Subcutaneous abdominal adipose tissue (tissue), 5 donors: ENCODE measurements around the gene HOXC13.

Experiments used
- H3K27ac ChIP-seq: one replicate; pipeline ENCODE4 v1.7.0; 2013; ENCODE audit warnings: low read depth, mild to moderate bottlenecking, inconsistent platforms, low read length, moderate library complexity
- H3K27me3 ChIP-seq, 5 donors: one replicate each; pipeline ENCODE4 v1.7.0; 2013; ENCODE audit warnings: low read length in 5 of 5, inconsistent platforms in 1 of 5; ENCODE audit not compliant: control insufficient read depth in 5 of 5, insufficient read depth in 4 of 5
- H3K36me3 ChIP-seq, 5 donors: one replicate each; pipeline ENCODE4 v1.7.0; 2013; ENCODE audit warnings: low read length in 5 of 5; ENCODE audit not compliant: control insufficient read depth in 5 of 5, insufficient read depth in 5 of 5
- H3K4me1 ChIP-seq, 5 donors: one replicate each; pipeline ENCODE4 v1.7.0; 2013; ENCODE audit warnings: low read length in 5 of 5, mild to moderate bottlenecking in 3 of 5, moderate library complexity in 1 of 5; ENCODE audit not compliant: control insufficient read depth in 5 of 5, insufficient read depth in 5 of 5
- H3K4me3 ChIP-seq, 5 donors: one replicate each; pipeline ENCODE4 v1.7.0; 2013; ENCODE audit warnings: low read length in 5 of 5, low read depth in 1 of 5
- H3K9ac ChIP-seq, 5 donors: one replicate each; pipeline ENCODE4 v1.7.0; 2013; ENCODE audit warnings: low read length in 5 of 5, mild to moderate bottlenecking in 4 of 5, moderate library complexity in 3 of 5
- H3K9me3 ChIP-seq, 5 donors: one replicate each; pipeline ENCODE4 v1.7.0; 2013; ENCODE audit warnings: low read length in 5 of 5; ENCODE audit not compliant: control insufficient read depth in 5 of 5
- donor health status: healthy.
- donor health status: healthy.
- donor health status: healthy.
- donor health status: healthy.
- donor health status: healthy.

The HOXC13 gene, protein sequence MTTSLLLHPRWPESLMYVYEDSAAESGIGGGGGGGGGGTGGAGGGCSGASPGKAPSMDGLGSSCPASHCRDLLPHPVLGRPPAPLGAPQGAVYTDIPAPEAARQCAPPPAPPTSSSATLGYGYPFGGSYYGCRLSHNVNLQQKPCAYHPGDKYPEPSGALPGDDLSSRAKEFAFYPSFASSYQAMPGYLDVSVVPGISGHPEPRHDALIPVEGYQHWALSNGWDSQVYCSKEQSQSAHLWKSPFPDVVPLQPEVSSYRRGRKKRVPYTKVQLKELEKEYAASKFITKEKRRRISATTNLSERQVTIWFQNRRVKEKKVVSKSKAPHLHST

DNA sequence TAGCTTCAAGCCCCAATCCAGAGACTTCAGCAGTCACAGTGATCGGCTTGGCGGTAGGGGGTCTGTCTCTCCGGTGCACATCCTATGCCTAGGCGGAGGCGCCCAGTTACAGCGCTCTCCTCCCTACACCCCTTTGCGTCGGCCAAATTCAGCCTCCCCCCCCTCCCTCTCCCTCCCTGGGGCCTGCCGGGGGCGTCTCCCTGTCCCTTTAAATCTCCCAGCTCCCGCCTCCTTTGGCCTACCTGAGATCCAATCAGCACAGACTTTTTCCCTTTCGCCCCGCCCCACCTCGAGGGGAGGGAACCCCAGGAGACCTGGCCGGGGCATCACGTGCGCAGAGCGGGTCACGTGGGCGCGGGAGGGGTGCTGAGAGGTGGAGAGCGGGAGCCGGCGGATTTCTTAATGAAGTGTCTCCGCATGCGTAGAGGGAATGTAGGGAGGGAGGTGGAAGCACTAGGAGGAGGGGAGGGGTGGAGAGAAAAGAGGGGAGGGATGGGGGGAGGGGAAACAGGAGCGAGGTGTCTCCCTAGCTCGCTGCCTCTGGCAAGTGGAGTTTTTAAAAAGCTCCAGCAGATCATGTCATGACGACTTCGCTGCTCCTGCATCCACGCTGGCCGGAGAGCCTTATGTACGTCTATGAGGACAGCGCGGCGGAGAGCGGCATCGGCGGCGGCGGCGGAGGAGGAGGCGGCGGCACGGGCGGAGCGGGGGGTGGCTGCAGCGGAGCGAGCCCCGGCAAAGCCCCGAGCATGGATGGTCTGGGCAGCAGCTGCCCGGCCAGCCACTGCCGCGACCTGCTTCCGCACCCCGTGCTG, at the start of gene HOXC13:
Gene HOXC13 (plus strand): TSS at position 506 of the 815 bp plus-strand sequence. CDS start 76 bp downstream, at position 582.
- peaks cover 0 to 17% (median 4%) of the 10 kb centered on the region in 5 donors for H3K4me1 ChIP-seq
- no peaks in the 10 kb centered on the region for H3K9me3 ChIP-seq
- H3K4me3 ChIP-seq: peak within 1 kb of the TSS in 1 of 5 donors; percentile 6
- no peaks in the 10 kb centered on the region for H3K36me3 ChIP-seq
- no peak within 1 kb of the TSS for H3K27ac ChIP-seq
- H3K27me3 ChIP-seq: peaks cover 78 to 94% (median 83%) of the 10 kb centered on the region in 5 donors
- no peak within 1 kb of the TSS for H3K9ac ChIP-seq

DNA sequence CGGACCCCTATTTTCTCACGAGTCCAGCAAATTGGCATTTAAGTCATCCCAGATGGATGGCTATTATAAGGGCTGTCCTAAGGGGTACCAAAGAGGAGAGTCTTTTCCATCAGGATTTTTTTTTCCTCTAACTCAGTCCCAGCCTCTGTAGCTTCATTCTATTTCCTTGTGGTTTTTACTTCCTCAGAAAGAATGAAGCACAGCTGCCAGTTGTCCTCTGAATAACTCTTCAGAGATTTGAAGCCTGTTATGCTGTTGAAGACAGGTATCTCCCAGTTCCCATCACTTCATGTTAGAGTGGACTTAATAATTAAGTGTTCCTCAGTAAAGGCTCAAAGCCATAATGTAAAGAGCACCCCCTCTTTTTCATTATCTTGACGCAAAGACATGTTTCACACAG, 48.5 kb upstream of the HOXC13 start:
- no peaks in the 10 kb centered on the region for H3K9me3 ChIP-seq
- no peak overlapping the region for H3K27ac ChIP-seq
- H3K4me1 ChIP-seq: no peaks in the 10 kb centered on the region
- H3K4me3 ChIP-seq: no peak overlapping the region
- peaks cover 2 to 22% (median 7%) of the 10 kb centered on the region in 5 donors for H3K27me3 ChIP-seq
- no peaks in the 10 kb centered on the region for H3K36me3 ChIP-seq
- H3K9ac ChIP-seq: no peak overlapping the region

DNA sequence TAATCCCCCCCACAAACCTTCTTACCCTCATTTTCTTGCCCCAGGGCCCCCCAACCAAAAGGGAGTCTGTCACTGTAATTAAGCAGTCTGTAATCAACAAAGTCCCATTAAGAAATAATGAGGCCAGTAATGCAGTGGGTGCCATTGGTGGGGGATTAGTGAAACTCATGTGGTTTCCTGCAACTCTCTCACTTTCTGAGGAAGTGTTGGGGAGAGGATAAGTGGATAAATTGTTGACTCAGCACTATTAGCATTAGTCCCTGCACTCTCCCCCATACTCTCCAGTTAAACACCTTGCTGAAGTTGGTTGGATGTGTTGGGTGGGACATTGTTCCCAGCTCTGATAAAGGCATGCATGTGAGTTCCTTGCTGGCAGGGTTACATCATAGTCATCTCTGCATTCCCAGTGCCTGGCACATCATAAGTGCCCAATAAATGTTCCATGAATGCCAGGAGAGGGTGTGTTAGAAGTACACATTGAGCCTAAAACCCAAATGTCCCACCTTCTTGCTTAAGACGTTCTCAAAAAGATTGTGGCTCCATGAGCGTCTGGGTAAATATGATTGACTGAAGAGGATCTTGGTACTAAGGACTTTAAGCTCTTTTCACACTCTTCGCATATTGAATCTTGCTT, 45.8 kb upstream of the HOXC13 start:
- no peak overlapping the region for H3K4me3 ChIP-seq

DNA sequence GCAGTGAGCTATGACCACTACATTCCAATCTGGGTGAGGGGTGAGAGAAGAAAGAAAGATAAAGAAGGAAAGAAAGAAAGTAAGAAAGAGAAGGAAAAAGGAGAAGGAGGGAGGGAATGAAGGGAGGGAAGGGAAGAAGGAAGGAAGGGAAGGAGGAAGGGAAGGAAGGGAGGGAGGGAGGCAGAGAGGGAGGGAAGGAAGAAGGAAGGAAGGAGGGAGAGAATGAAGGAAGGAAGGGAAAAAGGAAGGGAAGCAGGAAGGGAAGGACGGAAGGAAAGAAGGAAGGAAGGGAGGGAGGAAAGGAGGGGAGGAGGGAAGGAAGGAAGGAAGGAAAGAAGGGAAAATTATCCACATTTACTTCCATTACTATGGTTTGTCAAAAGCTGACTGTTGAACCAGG, 39.4 kb upstream of the HOXC13 start:
- H3K4me3 ChIP-seq: no peak overlapping the region
- H3K36me3 ChIP-seq: no peaks in the 10 kb centered on the region
- H3K4me1 ChIP-seq: no peaks in the 10 kb centered on the region
- H3K27me3 ChIP-seq: peaks cover 5 to 35% (median 16%) of the 10 kb centered on the region in 5 donors
- H3K9ac ChIP-seq: no peak overlapping the region
- H3K27ac ChIP-seq: no peak overlapping the region
- H3K9me3 ChIP-seq: no peaks in the 10 kb centered on the region

More for the DNA sequence above, 45.8 kb upstream of the HOXC13 start:
- Histone ChIP-seq H3K27me3 (peaks cover 2 to 22% (median 7%) of the 10 kb centered on the region in 5 donors), H3K9me3 (no peaks in the 10 kb centered on the region), H3K27ac (no peak overlapping the region), H3K9ac (no peak overlapping the region), H3K4me1 (no peaks in the 10 kb centered on the region), H3K36me3 (no peaks in the 10 kb centered on the region)

DNA sequence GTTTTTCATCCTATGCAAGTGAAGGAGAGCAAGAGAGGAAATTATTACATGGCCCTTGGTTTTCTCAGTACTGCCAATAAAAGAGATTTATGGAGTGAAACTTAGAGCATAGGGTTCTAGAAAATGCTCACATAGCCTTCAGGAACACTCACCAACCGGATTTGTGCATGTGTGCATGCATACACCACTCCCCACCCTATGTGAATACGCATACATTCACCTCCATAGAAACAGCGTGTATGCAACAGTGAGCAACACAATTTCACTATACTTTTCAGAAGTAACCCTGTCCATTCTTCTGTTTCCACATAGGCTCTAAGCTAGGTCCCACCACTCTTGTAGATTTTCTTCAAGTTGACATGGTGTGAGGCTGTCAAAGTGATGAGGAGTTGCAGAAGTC, 31.5 kb upstream of the HOXC13 start:
- Histone ChIP-seq H3K9ac (no peak overlapping the region), H3K27me3 (peaks cover 2 to 12% (median 4%) of the 10 kb centered on the region in 5 donors), H3K36me3 (no peaks in the 10 kb centered on the region), H3K9me3 (no peaks in the 10 kb centered on the region), H3K4me1 (no peaks in the 10 kb centered on the region), H3K4me3 (no peak overlapping the region), H3K27ac (no peak overlapping the region)

DNA sequence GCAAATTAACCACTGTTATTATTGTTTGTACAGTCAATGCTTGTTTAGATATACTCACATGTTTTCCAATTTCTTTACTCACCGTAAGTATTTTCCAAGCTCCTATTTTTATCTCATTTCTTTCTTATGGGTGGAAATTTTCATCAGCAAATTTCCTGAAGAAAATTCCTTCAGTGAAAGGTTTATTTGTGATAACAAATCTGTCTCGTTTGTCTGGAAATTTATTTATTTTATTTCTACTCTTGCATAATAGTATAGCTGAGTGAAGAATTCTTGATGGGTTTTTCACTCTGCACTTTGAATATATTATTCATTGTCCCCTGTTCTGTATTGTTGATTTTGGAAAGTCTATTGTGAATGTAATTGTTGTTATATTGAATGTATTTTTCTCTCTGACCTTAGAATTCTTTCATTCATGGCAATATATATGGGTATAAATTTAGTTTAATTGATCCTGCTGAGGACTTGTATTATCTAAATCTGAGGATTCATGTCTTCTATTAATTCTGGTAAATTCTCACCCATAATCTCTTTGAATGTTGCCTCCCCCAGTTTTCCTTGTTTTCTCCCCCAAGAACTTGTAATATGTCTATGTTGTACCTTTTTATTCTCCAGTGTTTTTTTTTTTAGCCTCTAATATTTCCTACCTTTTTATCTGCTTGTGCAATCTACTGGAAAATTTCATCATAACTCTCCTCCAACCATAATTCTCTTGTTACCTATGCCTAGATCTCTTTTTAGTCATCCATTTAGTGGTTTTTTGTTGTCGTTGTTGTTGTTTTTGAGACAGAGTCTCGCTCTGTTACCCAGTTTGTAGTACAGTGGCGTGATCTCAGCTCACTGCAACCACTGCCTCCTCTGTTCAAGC, 21.6 kb upstream of the HOXC13 start:
- H3K4me3 ChIP-seq: no peak overlapping the region
- H3K36me3 ChIP-seq: no peaks in the 10 kb centered on the region
- H3K4me1 ChIP-seq: no peaks in the 10 kb centered on the region
- no peaks in the 10 kb centered on the region for H3K9me3 ChIP-seq
- H3K27me3 ChIP-seq: peaks cover 16 to 34% (median 19%) of the 10 kb centered on the region in 5 donors
- H3K27ac ChIP-seq: no peak overlapping the region
- H3K9ac ChIP-seq: no peak overlapping the region

DNA sequence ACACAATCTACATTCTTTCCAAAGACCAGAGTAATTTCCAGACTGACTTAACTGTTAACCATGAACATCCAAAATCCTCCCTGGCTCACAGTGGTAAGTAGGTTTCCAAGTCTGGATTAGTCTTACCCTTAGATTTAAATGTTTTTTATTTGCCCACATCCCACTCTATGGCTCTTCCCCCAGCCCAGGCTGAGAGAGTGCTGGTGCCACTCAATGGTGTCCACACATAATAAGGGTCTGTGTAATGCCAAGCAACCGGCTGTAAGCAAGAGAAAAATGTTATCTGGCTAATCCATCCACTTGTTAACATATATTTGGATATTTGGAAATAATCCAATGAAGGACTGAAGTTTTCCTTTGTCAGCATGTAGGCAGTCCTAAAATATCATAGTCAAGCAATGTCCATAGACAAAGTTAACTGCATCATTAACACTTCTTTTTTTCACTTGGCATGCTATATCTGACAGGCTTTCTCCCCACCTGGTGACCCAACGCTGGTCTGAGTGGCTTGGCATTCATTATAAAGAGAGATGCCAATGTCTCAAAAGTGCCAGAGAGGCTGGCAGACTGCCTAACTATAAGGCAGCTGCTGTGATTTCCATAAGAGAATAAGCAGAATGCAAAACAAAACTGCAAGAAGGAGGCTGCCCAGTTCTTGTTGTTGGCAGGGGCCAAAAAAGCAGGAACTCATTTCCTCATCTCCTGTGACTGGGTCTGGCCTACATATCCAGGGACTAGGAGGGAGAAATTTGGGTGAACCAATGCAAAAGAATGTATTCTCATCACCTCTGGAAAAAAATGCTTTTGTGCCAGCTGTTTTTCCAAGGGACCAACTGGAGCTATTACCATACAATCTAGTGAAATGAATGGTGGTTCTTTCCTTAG, 13.9 kb upstream of the HOXC13 start:
- Histone ChIP-seq H3K4me3 (no peak overlapping the region), H3K27ac (no peak overlapping the region), H3K36me3 (no peaks in the 10 kb centered on the region), H3K9ac (no peak overlapping the region), H3K9me3 (peaks cover 0 to 3% (median 0%) of the 10 kb centered on the region in 5 donors), H3K4me1 (peaks cover 0 to 9% (median 0%) of the 10 kb centered on the region in 5 donors), H3K27me3 (peaks cover 53 to 78% (median 71%) of the 10 kb centered on the region in 5 donors)

DNA sequence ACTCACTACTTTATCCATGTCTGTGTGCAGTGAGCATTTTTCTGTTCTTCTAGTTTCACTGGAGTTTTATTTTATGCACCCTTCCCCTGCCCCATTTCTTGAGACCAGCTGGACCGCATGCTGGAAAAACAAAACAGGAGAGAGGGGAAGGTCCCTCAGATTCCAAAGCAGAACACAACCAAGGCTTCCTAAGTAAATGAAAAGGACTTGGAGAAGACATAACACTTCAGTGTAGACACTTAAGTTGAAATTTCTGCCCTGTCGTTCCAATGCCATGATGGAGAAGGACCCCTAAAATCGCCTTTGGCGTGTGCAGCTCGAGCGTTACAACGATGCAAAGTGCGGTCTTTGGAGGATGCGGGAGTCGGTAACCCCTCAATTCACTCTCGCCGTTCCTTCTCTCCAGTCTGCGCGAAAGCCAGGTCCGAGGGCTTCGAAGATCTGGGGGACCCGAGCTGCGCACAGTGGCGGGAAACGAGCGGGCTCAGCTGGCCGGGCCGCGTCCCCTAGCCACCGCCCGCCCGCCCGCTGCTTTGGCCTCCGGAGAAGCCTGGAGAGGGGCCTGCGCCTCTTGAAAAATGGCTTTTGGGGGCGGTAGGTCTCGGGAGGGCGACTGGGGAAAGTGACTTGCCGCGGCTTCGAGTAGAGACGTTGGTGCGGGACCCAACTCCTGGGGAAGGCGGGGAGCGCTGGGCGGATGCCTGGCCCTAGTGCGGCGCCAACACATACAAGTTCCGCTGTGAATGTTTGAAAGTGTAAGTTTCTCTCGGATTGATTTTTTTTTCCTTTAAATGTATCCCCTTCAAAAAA, 11.2 kb upstream of the HOXC13 start:
- peaks cover 0 to 9% (median 0%) of the 10 kb centered on the region in 5 donors for H3K4me1 ChIP-seq
- peaks cover 0 to 3% (median 0%) of the 10 kb centered on the region in 5 donors for H3K9me3 ChIP-seq
- no peaks in the 10 kb centered on the region for H3K36me3 ChIP-seq
- peaks cover 64 to 94% (median 81%) of the 10 kb centered on the region in 5 donors for H3K27me3 ChIP-seq
- H3K4me3 ChIP-seq: no peak overlapping the region
- H3K9ac ChIP-seq: no peak overlapping the region
- no peak overlapping the region for H3K27ac ChIP-seq
